ENCODE results near the gene DOCK4.
"Not testable (repeated sequence)": the region's sequence is repeated elsewhere in the genome, so short reads cannot be mapped to it uniquely, and the experiment has no call there.

The DOCK4 gene

DNA sequence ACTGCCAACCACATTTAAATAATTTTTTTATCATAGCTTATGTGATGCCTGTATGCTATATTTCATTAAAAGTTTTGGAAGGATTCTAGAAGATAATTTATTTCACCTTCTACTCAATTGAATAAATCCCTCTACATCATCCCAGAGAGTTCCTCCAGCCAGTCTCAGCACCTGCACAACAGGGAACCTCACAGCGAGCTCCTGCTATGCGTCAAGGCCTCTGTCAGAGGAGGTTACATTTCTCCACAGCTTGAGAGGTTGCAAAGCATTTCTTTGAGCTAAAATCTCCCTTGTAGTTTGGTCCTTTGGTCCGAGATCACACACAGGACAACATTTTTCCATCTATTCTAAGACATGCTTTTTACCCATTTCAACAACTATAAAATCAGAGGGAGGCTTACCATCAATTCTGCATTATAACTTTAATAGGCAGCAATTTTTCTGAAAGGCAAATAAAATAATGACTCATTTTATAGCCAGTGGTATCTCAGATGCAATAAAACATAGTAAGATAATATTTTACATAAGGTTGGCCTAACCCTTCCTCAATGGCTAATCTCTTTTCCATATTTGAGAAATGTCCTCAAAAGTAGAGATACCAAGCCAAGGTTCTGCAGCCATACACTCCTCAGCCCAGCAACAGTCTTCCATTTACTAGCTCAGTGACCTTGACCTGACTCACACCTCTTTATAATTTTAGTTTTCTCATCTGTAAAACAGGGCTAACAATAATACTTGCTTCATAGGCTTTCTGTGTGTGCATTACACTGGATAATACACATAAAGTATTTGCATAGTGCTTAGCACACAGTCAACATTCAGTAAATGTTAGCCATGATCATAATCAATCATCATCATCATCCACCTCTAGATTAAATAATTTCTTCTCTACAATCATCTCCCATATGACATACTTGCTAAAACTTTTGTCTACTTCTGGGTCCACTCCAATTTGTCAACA lies 68.8 kb downstream of the DOCK4 start:
- no peak for DNase-seq (ENCODE audit: low read depth in 2 of 3, low spot score in 2 of 3)

DNA sequence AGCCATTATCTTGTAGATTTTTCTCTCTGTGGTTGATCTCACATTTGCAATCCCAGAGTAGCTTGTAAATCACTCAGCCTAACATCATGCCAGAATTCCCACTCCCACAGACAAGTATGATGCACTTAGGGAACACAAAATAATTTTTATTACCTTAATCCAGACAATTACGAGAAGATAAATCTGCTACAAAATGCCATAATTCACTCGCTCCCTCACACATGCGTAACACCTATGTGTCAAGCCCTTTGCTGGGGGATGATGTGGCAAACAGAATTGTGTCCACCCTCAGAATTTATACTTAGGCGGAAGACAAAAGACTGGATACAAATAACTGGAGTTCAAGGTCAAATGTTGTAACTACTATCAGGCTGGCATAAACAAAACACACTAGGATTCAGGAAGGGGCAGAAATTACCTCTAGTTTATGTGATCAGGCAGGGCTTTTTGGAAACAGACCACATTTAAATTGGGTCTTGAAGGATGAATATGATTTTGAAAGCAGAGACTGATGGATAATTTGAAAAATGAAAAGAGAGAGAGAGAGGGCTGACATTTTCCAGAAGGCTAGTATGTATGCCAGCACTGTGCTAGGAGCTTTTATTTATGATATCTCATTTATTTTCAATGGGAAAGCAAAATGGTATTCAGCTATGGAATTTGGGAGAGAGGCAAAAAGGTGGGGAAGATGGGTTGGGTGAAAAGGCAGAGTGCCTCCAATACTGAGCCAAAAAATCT lies 69.8 kb downstream of the DOCK4 start:
- no peak for DNase-seq (ENCODE audit: low read depth in 2 of 3, low spot score in 2 of 3)

DNA sequence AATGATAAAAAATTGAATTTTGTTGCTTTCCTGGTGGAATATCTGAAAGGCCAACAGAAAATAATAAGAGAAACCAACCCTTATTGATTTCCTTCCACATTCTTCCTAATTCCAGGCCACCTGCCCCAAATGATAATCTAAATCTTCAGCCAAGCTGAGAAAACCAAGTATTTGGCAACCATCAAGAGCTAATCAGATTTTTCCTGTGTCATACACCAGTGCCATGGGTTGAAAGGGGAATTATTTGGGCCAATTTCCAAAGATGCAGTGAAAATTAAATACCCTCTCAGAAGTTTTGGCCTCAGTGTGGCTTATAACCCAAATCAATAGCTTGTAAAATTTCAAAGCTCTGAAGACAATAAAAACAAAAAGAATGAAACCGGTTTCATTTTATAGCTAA lies 70.4 kb downstream of the DOCK4 start:
- DNase-seq (ENCODE audit: low read depth in 2 of 3, low spot score in 2 of 3) = no peak

DNA sequence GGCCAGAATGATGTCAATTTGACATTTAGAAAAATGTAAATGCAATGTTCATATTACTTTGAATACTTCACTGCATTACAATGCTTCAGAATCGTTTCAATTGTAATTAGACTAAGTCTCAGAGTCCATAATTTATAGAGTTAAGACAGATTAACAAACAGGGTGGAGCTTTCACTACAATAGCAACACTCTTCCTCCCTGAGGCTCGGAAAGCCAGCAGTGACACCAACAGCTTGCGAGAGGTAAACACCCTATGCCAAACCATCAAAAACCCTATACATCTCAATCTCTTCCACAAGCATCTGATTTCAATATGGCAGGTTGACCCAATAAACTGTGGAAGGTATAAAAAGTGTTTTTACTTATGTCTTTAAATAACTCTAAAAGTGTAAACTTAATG lies 72.2 kb downstream of the DOCK4 start:
- no peak for DNase-seq (ENCODE audit: low read depth in 2 of 3, low spot score in 2 of 3)

DNA sequence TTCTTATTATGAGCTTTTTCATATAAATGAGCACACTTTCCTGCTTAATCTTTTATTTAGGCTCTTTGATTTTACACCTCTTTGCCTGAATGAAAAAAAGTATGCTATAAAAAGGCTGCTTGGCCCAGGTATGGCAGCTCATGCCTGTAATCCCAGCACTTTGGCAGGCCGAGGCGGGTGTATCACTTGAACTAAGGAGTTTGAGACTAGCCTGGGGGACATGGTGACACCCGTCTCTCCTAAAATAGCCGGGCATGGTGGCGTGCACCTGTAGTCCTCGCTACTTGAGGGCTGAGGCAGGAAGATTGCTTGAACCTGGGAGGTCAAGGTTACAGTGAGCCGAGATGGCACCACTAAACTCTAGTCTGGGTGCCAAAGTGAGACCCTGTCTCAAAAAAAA lies 72.9 kb downstream of the DOCK4 start:
- no peak for DNase-seq (ENCODE audit: low read depth in 2 of 3, low spot score in 2 of 3)

DNA sequence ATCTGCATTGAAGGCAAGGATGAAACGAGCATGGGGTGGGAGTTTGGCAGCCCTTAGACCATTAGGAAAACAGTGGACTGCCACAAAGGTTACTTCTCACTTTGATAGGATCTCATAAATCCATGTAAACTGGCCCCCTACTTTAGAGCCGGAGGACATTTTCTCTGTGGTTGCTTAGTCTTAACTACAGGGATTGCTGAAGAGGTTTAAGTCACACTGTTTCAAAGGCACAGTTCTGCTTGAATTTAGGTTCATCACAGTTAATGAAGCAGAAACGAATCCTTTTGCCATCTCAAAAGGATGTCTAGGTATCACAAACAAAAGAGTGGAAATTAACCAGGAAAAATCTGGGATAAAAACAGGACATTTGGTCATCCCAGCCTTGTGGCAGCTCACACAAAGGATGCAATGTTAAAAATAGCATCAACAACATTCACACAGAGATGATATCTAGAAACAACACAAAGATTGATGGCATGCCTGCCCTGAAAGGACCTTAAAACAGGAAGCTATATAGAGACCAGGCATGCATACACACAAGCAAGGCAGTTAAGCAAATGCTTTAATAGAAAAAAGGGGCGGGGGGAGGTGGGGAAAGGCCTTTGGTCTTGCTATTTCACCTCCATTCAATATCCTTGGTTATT lies 74.0 kb downstream of the DOCK4 start:
- no peak for DNase-seq (ENCODE audit: low read depth in 2 of 3, low spot score in 2 of 3)

DNA sequence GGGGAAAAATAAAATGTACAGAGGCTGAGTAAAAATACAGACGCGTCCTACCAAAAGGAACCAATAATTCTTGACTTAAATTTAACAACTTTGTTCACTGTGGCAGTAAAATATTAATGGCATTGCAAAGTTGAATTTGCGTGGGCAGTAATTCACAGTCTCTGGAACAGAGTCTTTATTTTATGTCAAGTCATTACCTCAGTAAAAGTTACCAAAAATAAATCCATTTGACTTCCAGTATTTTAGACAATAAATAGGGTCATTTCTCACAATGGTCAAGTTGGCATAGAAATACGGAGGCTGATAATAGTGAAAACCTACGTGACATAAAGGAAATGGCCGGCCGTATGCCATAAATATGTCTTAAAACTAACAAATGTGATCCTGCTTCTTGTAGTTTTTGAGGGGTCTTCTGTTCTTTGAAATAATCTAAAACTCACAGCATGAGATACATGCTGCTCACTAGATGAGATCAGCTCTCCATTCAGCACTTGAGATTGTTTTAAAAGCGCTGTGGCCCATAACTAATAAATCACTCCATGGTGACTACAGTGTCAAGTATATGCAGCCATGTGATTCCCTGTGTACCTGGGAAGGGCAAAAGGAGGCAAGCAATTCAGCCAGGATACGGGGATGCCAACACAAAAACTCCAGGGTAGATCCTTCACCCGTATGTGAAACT lies 75.3 kb downstream of the DOCK4 start:
- no peak for DNase-seq (ENCODE audit: low read depth in 2 of 3, low spot score in 2 of 3)

DNA sequence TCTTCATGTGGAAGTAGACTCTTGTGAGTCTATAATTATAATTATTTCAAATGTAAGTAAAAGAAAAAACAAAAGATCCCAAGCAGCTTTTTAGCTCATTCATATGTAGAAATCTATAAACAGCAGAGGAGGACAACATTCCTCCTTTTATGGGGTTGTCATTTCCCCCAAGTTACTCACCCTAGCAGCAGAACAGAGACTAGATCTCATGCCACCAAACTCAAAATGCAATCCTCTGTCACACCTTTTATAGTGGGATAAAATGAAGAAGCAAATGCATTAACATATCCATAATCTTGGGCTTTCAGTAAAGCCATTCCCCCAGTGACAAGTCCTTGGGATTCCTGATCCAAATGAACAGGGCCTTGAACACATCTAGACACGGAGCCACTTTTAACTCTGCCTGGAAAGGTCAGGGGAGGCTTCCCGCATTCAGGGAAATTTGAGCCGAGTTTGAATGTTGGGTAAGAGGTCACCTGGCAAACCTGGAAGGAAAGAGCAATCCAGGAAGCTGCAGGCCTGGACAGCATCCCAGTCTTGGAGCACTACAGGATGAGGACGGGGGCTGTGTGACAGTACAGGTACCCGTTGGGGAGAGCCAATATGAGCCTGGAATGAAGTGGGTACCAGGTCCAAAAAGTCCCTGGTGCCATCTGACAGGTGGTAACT lies 76.4 kb downstream of the DOCK4 start:
- no peak for DNase-seq (ENCODE audit: low read depth in 2 of 3, low spot score in 2 of 3)

DNA sequence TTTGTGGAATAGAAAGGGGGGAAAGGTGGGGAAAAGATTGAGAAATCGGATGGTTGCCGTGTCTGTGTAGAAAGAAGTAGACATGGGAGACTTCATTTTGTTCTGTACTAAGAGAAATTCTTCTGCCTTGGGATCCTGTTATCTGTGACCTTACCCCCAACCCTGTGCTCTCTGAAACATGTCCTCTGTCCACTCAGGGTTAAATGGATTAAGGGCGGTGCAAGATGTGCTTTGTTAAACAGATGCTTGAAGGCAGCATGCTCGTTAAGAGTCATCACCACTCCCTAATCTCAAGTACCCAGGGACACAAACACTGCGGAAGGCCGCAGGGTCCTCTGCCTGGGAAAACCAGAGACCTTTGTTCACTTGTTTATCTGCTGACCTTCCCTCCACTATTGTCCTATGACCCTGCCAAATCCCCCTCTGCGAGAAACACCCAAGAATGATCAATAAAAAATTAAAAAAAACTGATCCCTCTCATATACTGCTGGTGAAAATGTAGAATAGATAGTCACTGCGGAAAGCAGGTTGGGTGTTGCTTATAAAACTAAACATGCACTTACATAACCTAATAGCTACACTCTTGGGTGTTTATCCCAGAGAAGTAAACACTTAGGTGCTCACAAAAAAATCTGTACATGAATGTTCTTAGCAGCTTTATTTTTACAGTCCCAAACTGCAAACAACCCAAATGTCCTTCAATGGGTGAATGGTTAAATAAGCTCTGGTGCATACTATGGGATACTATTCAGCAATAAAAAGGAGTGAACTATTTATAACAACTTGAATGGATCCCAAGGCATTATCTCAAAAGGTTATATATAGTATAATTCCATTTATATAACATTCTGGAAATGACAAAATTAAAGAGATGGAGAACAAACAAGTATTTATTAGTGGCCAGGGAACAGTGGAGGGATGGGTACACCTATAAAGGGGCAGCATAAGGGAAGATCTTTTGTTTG lies 77.5 kb downstream of the DOCK4 start:
- DNase-seq (ENCODE audit: low read depth in 2 of 3, low spot score in 2 of 3) = not testable (repeated sequence)

DNA sequence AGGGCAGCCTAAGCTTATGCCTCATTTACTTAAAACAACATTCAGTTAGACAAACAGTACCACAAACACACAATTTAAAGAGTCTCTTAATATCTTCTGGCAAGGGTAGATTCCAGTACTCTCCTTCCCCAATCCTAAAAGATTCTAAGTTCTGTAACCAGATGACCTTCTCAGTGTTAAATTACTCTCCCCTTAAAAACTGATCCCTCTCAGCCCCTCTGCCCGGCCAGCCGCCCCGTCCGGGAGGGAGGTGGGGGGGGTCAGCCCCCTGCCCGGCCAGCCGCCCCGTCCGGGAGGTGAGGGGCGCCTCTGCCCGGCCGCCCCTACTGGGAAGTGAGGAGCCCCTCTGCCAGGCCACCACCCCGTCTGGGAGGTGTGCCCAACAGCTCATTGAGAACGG lies 78.2 kb downstream of the DOCK4 start:
- DNase-seq (ENCODE audit: low read depth in 2 of 3, low spot score in 2 of 3) = not testable (repeated sequence)

DNA sequence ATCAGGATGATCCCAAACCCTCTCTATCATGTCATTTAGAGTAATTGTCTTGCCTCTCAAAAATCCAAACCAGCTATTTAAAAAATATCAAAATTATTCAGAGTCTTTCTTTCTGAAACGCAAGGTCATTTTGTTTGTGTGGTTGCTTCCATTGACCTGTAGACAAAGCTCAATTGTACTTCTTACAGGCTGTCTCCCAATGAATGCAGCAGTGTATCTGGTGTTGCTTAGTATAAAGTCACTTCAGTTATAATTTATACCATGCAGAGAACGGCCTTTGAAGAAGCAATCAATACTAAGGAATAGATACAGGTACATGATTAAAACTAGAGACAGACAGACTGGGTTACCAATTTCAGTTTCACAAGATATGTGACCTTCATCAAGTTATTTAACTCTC lies 80.9 kb downstream of the DOCK4 start:
- DNase-seq (ENCODE audit: low read depth in 2 of 3, low spot score in 2 of 3) = no peak

DNA sequence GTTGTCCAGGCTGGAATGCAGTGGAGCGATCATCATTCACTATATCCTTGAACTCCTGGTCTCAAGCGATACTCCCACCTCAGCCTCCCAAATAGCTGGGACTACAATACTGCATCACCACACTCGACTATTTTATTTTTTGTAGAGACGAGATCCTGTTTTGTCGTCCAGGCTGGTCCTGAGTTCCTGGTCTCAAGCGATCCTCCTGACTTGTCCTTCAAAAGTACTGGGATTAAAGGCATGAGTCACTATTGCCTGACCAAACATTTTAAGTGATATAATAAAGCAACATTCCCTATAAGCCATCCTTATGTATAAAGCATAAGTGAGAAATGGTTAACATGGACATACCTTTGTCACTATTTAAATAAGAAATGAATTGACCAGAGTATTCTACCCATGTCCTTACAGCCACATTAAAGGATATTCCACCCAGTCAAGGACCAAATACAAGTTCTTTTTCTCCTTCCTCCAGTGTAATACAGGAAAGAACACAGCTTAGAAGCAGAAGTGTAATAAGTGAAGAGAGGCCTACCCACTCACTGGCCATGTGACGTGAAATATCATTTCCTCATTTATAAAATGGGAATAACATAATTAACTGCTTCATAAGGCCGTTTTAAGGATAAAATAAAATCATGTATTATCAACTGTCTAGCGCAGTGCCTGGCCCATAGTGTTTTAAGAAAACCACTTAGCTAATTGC lies 82.0 kb downstream of the DOCK4 start:
- DNase-seq (ENCODE audit: low read depth in 2 of 3, low spot score in 2 of 3) = no peak

DNA sequence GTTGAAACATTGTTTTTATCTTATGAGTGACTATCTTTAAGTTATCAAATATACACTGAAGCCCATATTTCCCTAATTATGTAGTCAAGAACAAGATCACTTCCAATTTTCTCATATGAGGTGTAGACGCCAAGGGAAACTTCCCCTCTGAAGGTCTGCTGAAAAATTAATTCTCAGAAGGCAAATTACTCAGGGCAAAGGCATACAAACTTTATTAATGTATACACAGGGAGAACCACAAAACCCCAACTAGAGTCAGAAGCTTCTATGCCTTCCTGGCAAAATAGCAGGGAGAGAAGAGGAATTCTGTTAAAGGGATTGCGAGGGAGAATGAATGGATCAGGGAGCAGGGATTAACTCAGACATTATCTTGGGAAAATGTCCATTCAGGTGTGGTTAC lies 83.4 kb downstream of the DOCK4 start:
- DNase-seq (ENCODE audit: low read depth in 2 of 3, low spot score in 2 of 3) = no peak

DNA sequence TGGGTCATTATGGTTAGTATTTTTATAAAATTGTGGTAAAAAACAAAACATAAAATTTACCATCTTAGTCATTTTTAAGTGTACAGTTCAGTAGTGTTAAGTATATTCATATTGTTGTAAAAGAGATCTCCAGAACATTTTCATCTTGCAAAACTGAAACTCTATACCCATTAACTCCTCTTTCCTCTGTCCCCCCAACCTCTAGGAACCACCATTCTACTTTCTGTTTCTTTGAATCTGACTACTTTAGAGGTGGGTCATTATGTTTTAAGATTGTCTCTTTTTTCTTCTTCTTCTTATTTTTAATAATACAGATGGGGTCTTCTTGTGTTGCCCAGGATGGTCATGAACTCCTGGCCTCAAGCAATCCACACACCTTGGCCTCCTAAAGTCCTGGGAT lies 84.1 kb downstream of the DOCK4 start:
- DNase-seq (ENCODE audit: low read depth in 2 of 3, low spot score in 2 of 3) = no peak

DNA sequence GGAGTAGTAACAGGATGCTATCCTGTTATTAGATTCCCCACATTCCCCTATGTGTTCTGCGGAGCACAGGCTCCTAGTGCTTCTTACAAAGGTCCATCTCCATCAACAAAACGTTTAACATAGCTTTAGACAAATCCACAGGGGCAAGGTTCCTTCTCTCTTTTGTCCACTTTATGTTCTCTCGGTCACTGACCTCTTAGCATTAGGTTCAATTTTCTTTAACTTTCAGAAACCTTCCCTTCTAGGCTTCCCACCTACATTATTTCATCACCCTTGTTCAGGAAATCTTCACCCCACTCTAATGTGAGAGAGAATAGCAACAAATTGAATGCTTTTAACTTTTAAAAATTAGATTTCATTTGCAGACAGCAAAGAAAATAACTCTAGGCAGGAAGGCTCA lies 84.9 kb downstream of the DOCK4 start:
- no peak for DNase-seq (ENCODE audit: low read depth in 2 of 3, low spot score in 2 of 3)

DNA sequence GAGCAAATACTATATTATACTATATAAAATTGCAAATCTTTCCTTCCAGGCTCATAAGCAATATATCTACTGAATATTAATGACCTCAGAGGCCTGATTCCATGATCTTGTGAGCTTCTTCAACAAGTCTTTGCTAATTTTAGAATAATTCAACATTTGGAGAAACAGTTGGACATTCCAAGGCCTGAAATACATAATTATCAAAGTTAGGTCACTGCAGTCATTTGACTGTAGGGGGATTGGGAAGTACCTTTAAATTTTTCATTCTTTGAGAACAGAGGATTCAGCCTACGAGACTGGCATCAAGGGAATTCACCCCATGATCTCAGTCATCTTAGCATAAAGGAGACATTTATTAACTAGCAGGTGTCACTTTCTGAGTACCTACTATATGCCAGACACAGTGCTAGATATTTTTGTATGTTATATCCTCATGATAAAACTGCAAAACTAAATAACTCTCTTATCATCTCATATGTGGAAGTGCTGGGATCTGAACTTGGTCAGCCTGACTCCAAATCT lies 85.4 kb downstream of the DOCK4 start:
- no peak for DNase-seq (ENCODE audit: low read depth in 2 of 3, low spot score in 2 of 3)

DNA sequence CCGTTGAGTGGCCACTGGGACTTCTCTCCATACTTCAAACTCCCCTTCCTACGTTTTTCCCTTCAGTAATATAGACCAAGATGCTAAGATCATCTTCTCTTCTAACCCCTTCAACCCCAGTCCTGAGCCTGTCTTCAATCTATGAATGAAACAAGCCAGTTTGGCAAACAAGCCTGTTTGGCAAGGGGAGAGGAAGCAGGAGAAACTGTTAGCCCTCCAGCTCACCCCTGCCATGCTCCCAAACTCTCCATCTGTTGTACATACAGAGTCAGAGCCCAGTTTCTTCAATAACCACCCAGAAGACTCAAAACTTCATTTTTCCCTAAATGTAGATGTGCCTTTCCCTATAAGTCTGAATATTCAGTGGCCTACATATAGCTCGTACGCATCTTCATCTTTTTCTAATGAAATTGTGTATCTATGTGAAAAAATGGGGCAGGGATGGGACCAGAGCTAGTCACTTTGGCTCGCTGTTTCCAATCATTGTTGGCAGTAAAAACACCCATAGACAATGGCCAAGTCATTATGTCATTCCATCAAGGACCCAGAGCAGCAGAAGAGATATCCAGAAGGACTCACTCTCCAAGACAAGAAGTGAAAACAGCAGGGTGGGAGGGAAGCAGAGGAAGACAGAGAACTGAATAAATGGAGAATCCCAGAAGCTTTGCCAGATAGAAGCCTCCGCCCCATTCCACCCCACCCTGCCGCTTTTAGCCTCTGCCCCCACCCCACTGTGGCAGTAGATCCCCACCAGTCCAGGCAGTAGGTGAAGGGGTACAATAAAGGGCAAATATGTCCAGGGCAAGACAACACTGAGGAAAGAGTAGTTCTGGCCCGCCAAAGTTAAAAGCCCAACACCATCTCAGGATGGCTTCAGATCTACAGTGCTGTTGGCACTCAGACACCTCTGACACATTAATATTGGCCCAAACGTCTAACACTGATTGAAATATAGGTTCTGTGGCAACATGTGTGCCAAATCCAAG lies 87.3 kb downstream of the DOCK4 start:
- DNase-seq (ENCODE audit: low read depth in 2 of 3, low spot score in 2 of 3) = no peak

DNA sequence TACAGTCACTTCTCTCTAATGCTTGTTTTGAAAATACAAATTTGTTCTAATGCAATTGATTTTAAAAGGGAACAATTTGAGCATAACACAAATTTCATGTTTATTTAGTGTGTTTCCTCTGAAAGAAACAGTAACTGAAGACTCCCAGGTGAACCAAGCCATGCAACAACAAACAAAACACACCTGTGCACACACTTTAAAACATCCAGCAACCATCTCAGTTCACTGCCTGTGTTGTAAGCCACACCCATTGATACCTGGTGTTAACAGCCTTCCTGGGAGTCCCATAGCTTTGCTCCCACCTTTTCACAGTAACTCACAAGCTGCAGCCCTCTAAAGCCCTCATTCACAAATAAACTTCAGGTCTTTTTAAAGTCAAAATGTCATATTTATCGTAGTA lies 89.3 kb downstream of the DOCK4 start:
- no peak for DNase-seq (ENCODE audit: low read depth in 2 of 3, low spot score in 2 of 3)
